Measurements from ENCODE around the gene F2R.

DNA sequence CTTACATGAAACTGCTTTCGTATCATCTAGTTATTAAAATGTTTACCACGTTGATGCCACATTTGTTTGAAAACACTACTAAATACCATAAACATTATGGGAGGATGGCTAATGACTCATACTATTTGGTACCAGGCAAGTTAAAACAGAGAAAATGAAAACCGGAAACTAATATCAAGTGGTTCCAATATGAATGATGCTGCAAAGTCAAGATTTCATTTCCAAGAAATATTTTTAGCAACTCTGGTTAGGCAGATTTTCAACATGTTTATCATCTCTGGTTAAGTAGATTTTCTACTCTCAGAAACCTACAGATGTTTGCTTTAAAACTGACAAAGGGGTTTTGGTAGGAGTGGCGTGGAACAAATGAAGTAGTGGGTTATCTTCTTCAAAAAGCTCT lies 4.9 kb upstream of the F2R start:
- TF ChIP-seq, protein P1, sequence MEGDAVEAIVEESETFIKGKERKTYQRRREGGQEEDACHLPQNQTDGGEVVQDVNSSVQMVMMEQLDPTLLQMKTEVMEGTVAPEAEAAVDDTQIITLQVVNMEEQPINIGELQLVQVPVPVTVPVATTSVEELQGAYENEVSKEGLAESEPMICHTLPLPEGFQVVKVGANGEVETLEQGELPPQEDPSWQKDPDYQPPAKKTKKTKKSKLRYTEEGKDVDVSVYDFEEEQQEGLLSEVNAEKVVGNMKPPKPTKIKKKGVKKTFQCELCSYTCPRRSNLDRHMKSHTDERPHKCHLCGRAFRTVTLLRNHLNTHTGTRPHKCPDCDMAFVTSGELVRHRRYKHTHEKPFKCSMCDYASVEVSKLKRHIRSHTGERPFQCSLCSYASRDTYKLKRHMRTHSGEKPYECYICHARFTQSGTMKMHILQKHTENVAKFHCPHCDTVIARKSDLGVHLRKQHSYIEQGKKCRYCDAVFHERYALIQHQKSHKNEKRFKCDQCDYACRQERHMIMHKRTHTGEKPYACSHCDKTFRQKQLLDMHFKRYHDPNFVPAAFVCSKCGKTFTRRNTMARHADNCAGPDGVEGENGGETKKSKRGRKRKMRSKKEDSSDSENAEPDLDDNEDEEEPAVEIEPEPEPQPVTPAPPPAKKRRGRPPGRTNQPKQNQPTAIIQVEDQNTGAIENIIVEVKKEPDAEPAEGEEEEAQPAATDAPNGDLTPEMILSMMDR (IDR thresholded peaks at IDR 0.05; ENCODE audit: extremely low read depth in 1 of 2, insufficient read depth in 1 of 2, low read depth in 1 of 2, low read length in 2 of 2) = no peak
- TF ChIP-seq, protein P2, sequence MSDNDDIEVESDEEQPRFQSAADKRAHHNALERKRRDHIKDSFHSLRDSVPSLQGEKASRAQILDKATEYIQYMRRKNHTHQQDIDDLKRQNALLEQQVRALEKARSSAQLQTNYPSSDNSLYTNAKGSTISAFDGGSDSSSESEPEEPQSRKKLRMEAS (IDR thresholded peaks at IDR 0.05; ENCODE audit: insufficient read depth, insufficient read length) = no peak
- TF ChIP-seq POLR2A (IDR thresholded peaks at IDR 0.05; ENCODE audit: low read depth, low read length) (no peak), EZH2 (IDR thresholded peaks at IDR 0.05; ENCODE audit: borderline replicate concordance, low read depth, low read length, severe bottlenecking) (no peak), JUN (IDR thresholded peaks at IDR 0.05; ENCODE audit: borderline replicate concordance, insufficient read depth, insufficient read length, low read depth) (no peak), POLR2AphosphoS5 (IDR thresholded peaks at IDR 0.05; ENCODE audit: insufficient read depth, low read depth, low read length) (no peak), FOS (IDR thresholded peaks at IDR 0.05; ENCODE audit: borderline replicate concordance, insufficient read depth, low read length) (peak; percentile 20), MYC (IDR thresholded peaks at IDR 0.05; ENCODE audit: low read depth, low read length) (no peak)

All from endothelial cell of umbilical vein (primary cell).